ENCODE results near the gene CREBBP.

The CREBBP gene

DNA sequence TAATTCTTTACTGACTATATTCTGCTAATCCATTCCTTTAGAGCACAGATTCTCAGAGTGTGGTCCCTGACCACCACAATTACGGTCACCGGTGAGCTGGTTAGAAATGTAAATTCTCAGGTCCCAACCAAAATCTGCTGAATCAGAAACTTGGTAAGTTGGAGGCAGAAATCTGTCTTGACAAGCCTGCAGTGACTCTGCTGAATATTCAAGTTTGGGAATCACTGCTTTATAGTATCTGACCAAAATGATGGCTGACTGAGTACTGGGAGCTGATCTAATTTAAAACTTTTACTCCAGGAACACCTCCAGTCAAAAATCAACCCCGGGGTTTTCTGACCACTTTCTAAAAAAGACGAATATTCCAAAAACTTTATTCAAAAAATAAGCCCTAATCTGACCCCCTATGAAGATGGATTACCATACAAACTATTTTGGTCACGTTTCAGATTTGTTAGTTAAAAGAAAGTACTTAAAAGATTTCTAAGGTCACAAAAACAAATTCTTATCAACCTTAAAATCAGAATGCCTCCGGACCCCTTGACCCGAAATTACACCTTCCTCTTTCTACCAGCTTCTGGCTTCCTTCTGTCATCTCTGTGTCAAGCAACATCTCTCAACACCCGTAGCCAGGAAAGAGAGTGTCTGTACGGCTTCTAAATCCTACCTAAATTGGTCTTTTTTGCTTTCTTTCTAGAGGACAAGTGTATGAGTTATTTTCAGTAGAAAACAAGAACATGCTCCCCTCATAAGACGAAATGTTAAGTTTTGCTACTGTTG, 38.6 kb downstream of the CREBBP start:
- no peak overlapping the region for H3K9ac ChIP-seq (ENCODE audit: low read depth, low read length, poor library complexity)
- no peak overlapping the region for H3K4me2 ChIP-seq (ENCODE audit: insufficient read depth, low read length, poor library complexity, severe bottlenecking)
- H2AFZ ChIP-seq (ENCODE audit: low read length): no peak overlapping the region
- no CpG with 5 or more reads among the region's 10 CpGs for WGBS, 2 donors (ENCODE audit: extremely low coverage in 2 of 2, insufficient read length in 2 of 2, insufficient replicate concordance in 1 of 2)
- H3K14ac ChIP-seq (ENCODE audit: low read length): no peak overlapping the region
- no peak overlapping the region for H2AK5ac ChIP-seq (ENCODE audit: low read depth, low read length)
- no peak overlapping the region for H2BK15ac ChIP-seq (ENCODE audit: low read length)
- H2BK120ac ChIP-seq (ENCODE audit: low read depth, low read length): no peak overlapping the region
- no peak overlapping the region for H2BK5ac ChIP-seq (ENCODE audit: low read length)
- peaks cover 6% of the 10 kb centered on the region for H3K79me1 ChIP-seq (ENCODE audit: low read depth, low read length)
- no peak overlapping the region for H4K8ac ChIP-seq (ENCODE audit: low read depth, low read length)
- H3K27me3 ChIP-seq (ENCODE audit: control insufficient read depth in 3 of 3, insufficient read depth in 3 of 3, low read depth in 1 of 3, low read length in 3 of 3): no peaks in the 10 kb centered on the region
- no peak for DNase-seq (ENCODE audit: low spot score)
- H3K4ac ChIP-seq (ENCODE audit: low read length): no peak overlapping the region
- H2BK12ac ChIP-seq (ENCODE audit: low read length): no peak overlapping the region
- H3K9me3 ChIP-seq (replicated peaks in 1 of 2; ENCODE audit: control insufficient read depth in 2 of 2, insufficient read depth in 1 of 2, low read depth in 1 of 2, low read length in 2 of 2): no peaks in the 10 kb centered on the region
- H3K18ac ChIP-seq (ENCODE audit: low read length): no peak overlapping the region
- H3K36me3 ChIP-seq (replicated peaks in 1 of 2; ENCODE audit: control insufficient read depth in 2 of 2, insufficient read depth in 2 of 2, low read length in 2 of 2): peaks cover 0 to 55% of the 10 kb centered on the region in 2 donors
- H3K27ac ChIP-seq (replicated peaks; ENCODE audit: low read length): no peak overlapping the region
- no peaks in the 10 kb centered on the region for H3K4me1 ChIP-seq (ENCODE audit: control insufficient read depth in 2 of 2, insufficient read depth in 1 of 2, low read depth in 1 of 2, low read length in 2 of 2)
- H3K23ac ChIP-seq (ENCODE audit: low read depth, low read length, poor library complexity): no peak overlapping the region
- no peak overlapping the region for H3K4me3 ChIP-seq (ENCODE audit: low read length in 2 of 2)
- H4K91ac ChIP-seq (ENCODE audit: low read depth, low read length, poor library complexity): no peak overlapping the region

GRCh38 chr16:3839402-3840184, 40.9 kb downstream of the CREBBP start:
- Histone ChIP-seq H3K4me3 (ENCODE audit: low read length in 2 of 2) (no peak overlapping the region), H4K91ac (ENCODE audit: low read depth, low read length, poor library complexity) (no peak overlapping the region), H3K14ac (ENCODE audit: low read length) (no peak overlapping the region), H2AFZ (ENCODE audit: low read length) (no peak overlapping the region), H4K8ac (ENCODE audit: low read depth, low read length) (no peak overlapping the region), H2BK5ac (ENCODE audit: low read length) (no peak overlapping the region), H2BK120ac (ENCODE audit: low read depth, low read length) (no peak overlapping the region), H3K36me3 (replicated peaks in 1 of 2; ENCODE audit: control insufficient read depth in 2 of 2, insufficient read depth in 2 of 2, low read length in 2 of 2) (peaks cover 0 to 46% of the 10 kb centered on the region in 2 donors), H2BK15ac (ENCODE audit: low read length) (no peak overlapping the region), H3K4me2 (ENCODE audit: insufficient read depth, low read length, poor library complexity, severe bottlenecking) (no peak overlapping the region), H3K27me3 (ENCODE audit: control insufficient read depth in 3 of 3, insufficient read depth in 3 of 3, low read depth in 1 of 3, low read length in 3 of 3) (no peaks in the 10 kb centered on the region), H3K4me1 (ENCODE audit: control insufficient read depth in 2 of 2, insufficient read depth in 1 of 2, low read depth in 1 of 2, low read length in 2 of 2) (no peaks in the 10 kb centered on the region), H3K4ac (ENCODE audit: low read length) (no peak overlapping the region), H2AK5ac (ENCODE audit: low read depth, low read length) (no peak overlapping the region), H3K23ac (ENCODE audit: low read depth, low read length, poor library complexity) (no peak overlapping the region), H3K79me1 (ENCODE audit: low read depth, low read length) (peaks cover 3% of the 10 kb centered on the region), H3K27ac (replicated peaks; ENCODE audit: low read length) (no peak overlapping the region), H3K9ac (ENCODE audit: low read depth, low read length, poor library complexity) (no peak overlapping the region), H3K18ac (ENCODE audit: low read length) (no peak overlapping the region), H3K9me3 (replicated peaks in 1 of 2; ENCODE audit: control insufficient read depth in 2 of 2, insufficient read depth in 1 of 2, low read depth in 1 of 2, low read length in 2 of 2) (no peaks in the 10 kb centered on the region), H2BK12ac (ENCODE audit: low read length) (no peak overlapping the region)
- DNase-seq (ENCODE audit: low spot score): no peak
- no CpG with 5 or more reads among the region's 4 CpGs for WGBS, 2 donors (ENCODE audit: extremely low coverage in 2 of 2, insufficient read length in 2 of 2, insufficient replicate concordance in 1 of 2)

DNA sequence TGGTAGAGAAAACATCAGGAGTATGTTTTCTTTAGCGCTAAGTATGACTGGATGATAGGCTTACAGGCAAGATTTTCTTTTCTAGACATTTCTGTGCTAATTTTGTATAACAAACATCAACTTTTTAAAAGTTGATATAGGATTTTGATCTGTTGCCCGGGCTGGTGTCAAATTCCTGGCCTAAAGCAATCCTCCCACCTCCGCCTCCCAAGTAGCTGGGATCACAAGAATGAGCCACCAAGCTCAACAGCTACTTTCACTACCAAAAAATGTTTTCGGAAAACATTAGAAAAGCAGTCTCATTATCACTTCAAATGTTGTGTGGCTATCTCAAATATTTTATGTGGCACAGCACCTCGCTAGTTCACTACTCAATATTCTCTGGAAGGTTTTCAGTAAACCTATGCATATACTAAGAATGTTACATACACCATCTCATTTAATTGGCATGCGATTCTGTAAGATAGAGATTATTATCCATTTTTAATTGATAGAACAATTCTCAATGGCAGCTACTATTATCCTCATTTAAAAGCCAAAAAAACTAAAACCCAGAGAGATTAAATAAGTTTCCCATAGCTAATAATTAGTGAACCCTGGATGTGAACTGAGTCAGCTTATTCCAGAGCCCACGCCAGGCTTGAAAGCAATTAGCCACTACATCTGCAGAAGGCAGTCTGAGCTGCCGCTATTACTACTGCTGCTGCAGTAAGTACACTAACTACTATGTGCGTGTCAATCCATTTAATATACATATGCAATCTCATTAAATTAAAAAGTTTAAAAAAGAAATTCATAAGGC, 41.7 kb downstream of the CREBBP start:
- no peak overlapping the region for H2BK5ac ChIP-seq (ENCODE audit: low read length)
- WGBS, 2 donors (ENCODE audit: extremely low coverage in 2 of 2, insufficient read length in 2 of 2, insufficient replicate concordance in 1 of 2): no CpG with 5 or more reads among the region's 9 CpGs
- H4K8ac ChIP-seq (ENCODE audit: low read depth, low read length): no peak overlapping the region
- H3K9ac ChIP-seq (ENCODE audit: low read depth, low read length, poor library complexity): no peak overlapping the region
- H3K4me3 ChIP-seq (ENCODE audit: low read length in 2 of 2): no peak overlapping the region
- H3K27me3 ChIP-seq (ENCODE audit: control insufficient read depth in 3 of 3, insufficient read depth in 3 of 3, low read depth in 1 of 3, low read length in 3 of 3): no peaks in the 10 kb centered on the region
- H3K18ac ChIP-seq (ENCODE audit: low read length): no peak overlapping the region
- no peak overlapping the region for H3K27ac ChIP-seq (replicated peaks; ENCODE audit: low read length)
- no peak overlapping the region for H2BK12ac ChIP-seq (ENCODE audit: low read length)
- no peak overlapping the region for H2AFZ ChIP-seq (ENCODE audit: low read length)
- H3K14ac ChIP-seq (ENCODE audit: low read length): no peak overlapping the region
- H3K4me1 ChIP-seq (ENCODE audit: control insufficient read depth in 2 of 2, insufficient read depth in 1 of 2, low read depth in 1 of 2, low read length in 2 of 2): no peaks in the 10 kb centered on the region
- H2AK5ac ChIP-seq (ENCODE audit: low read depth, low read length): no peak overlapping the region
- H3K4me2 ChIP-seq (ENCODE audit: insufficient read depth, low read length, poor library complexity, severe bottlenecking): no peak overlapping the region
- no peak overlapping the region for H4K91ac ChIP-seq (ENCODE audit: low read depth, low read length, poor library complexity)
- DNase-seq (ENCODE audit: low spot score): no peak
- peaks cover 2 to 51% of the 10 kb centered on the region in 2 donors for H3K36me3 ChIP-seq (replicated peaks in 1 of 2; ENCODE audit: control insufficient read depth in 2 of 2, insufficient read depth in 2 of 2, low read length in 2 of 2)
- no peak overlapping the region for H3K4ac ChIP-seq (ENCODE audit: low read length)
- H3K9me3 ChIP-seq (replicated peaks in 1 of 2; ENCODE audit: control insufficient read depth in 2 of 2, insufficient read depth in 1 of 2, low read depth in 1 of 2, low read length in 2 of 2): peaks cover 2 to 6% of the 10 kb centered on the region in 2 donors
- H2BK15ac ChIP-seq (ENCODE audit: low read length): no peak overlapping the region
- no peak overlapping the region for H3K23ac ChIP-seq (ENCODE audit: low read depth, low read length, poor library complexity)
- peaks cover 3% of the 10 kb centered on the region for H3K79me1 ChIP-seq (ENCODE audit: low read depth, low read length)
- no peak overlapping the region for H2BK120ac ChIP-seq (ENCODE audit: low read depth, low read length)

All from neuronal stem cell (in vitro differentiated cells).